WTC11 (cell line): ENCODE measurements around the gene OR9Q2.

Source experiments
- CTCF ChIP-seq: fragments of 200-600 bp; IDR thresholded peaks from 2 replicates; pipeline ENCODE4 v1.8.0; 2022; ENCODE audit warnings: antibody characterized with exemption
- JUN ChIP-seq: sonication (generic); formaldehyde crosslinking; IDR thresholded peaks from 2 replicates; pipeline ENCODE4 v1.8.0; 2023; ENCODE audit warnings: mild to moderate bottlenecking, missing genetic modification reagents
- NFE2L1 ChIP-seq: sonication (generic); formaldehyde crosslinking; IDR thresholded peaks from 2 replicates; pipeline ENCODE4 v1.8.1; 2023; ENCODE audit warnings: missing genetic modification reagents

DNA sequence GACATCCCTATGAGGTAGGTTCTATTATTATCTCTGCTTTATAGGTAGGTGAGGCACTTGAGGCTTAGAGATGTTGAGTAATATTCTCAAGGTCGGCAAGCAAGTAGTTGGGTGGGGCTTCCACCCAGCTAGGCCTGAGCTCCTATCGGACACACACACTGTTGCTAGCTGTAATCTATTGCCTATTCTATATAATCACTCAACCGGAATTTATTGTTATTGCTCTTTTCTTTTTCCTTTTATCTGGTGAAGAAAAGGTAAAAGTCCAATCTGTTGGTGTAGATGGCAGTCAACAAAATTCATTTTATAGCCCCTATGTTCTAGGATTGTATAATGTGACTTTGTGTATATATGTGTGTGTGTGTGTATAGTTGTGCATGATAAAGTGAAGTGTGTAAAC lies 3.4 kb downstream of the OR9Q2 start:
- no peak for TF ChIP-seq CTCF
- no peak for TF ChIP-seq JUN (CRISPR knock-in tag)
- TF ChIP-seq NFE2L1 (CRISPR knock-in tag) = no peak
